GM19351 (cell line): Measurements from ENCODE around the gene KCNJ5.

Source experiments
- ATAC-seq: cut with Tn5 transposase; IDR thresholded peaks from one replicate; pipeline ENCODE4 v1.9.1; 2021; ENCODE audit warnings: mild to moderate bottlenecking, moderate library complexity; ENCODE audit not compliant: unreplicated experiment

The KCNJ5 gene

DNA sequence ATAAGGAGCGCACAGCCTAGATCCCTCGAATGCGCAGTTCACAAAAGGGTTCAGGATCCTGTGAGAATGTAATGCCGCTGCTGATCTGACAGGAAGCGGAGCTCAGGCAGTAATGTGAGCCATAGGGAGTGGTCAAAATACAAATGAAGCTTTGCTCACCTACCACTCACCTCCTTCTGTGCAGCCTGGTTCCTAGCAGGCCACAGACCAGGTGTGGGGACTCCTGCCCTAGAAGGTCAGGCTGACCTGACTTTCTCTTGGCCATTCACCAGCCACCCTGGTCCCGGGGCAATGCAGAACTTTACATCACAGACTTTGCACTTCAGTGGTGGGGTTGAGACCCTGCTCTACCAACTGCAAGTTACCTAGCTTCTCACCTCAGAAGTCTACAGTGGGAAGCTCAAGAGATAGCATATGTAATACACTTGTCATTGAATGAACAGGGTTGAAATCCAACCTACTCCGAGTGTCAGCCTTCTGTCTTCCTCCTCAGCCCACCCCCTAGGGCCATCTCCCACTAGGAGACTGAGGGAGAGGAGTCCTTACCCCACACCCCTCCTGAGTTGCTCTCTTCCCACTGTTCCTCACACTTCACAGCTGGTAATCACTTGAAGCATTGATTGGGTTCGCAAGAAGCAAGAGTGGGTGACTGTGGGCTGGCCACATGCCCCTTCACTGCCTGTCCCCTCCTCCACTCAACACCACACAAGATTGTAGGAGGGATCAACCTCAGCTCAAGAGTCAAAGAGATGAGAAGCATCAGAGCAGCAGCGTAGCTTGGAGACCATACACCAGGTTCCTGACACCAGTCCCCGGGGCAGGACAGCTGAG lies 22.1 kb upstream of the KCNJ5 start:
- ATAC-seq = no peak

DNA sequence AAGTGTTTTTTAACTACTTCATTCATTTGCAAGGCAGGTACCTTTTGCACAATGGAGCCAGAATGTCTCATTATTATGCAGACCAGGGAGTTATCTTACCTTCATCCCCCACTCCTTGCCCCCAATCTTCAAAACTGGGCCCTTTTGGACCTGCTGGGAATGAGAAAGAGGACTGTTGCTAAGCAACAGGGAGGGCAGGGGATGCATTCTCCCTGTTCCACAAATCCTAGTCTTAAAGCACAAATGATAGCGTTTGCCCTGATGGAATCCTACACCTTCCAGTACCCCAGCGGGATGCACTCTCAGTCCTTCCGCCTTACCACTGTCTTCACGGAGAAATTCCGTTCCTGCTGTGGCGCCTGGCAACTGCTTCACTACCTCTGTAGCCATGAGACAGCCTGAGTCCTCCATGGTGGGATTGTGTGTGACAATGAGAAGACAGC lies 20.0 kb upstream of the KCNJ5 start:
- no peak for ATAC-seq

DNA sequence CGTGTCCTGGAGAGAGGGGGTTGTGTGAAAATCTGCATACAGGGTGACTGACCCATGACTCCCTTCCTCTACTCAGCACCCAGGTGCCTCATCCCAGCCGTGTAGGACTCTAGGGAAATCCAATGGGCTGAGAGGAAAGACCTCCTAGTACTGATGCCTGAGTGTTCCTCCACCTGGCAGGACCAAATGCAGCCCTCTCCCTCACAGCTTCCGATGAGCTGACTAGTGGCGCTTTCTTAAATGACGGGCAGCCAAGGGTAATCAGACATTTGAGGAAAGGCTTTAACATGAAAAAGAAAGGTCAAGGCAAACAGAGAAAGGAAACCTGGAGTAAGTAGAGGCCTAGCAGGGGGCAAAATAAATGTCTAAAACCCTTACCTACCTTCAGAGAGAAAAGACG lies 19.1 kb upstream of the KCNJ5 start:
- no peak for ATAC-seq

DNA sequence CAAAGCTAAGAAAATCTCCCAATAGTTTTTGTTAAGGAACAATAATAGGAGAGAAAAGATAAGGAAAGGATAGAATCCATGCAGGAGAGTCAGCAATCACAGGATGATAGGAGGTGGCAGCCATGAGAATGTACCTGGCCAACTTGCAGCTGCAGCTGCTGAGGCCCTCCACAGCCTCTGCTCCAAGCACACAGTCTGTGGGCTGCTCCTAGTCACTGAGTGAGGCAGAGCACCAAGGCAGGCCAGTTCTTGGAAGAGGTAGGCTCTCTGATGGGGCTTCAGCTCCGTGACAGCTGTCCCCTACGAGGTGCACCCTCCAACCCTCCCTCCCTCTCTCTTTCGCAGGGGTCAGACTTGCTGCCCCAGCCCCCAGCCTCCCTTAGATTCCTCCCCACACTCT lies 18.6 kb upstream of the KCNJ5 start:
- no peak for ATAC-seq

DNA sequence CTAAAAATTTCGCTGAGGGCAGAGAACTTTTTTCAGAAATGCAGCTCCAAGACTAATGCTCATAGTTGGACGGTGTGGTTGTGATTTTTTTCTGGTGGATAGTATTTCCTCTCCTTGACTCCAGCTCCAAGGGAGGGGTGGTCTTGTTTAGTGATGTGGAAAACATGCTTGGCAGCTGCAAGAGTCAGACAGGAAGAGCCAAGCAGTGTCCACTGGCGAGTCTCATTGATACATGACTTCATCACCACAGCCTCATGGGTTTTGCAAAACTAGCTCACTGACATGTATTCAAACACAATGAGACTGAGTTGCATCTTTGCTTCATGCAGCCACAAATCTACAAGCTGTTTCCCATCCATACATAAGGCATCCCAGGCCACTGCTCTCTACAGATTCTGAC lies 16.7 kb upstream of the KCNJ5 start:
- no peak for ATAC-seq

DNA sequence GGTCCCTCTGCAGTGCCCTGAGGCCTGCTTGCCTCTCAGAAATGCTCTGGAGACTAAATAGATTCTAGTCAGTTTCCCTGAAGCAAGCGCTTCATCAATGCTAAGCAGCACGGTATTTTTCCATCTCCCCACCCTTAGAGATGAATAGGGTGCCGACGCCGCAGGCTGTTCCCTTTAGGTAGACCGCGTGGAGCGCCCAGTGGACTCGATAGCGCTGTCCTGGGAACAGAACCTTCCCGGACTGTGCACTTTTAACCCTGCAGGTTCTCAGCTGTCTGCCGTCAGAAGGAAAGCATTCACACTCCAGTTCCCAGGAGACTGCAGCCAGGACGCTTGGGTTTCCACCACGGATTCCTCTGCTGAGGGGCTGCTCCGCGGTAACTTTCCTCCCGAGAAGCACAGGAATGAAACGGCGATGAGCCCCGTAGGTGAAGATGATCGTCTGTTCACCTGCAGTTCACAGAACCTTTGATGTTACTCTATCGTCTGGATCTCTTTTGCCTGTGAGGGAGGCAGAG lies 15.0 kb upstream of the KCNJ5 start:
- no peak for ATAC-seq

DNA sequence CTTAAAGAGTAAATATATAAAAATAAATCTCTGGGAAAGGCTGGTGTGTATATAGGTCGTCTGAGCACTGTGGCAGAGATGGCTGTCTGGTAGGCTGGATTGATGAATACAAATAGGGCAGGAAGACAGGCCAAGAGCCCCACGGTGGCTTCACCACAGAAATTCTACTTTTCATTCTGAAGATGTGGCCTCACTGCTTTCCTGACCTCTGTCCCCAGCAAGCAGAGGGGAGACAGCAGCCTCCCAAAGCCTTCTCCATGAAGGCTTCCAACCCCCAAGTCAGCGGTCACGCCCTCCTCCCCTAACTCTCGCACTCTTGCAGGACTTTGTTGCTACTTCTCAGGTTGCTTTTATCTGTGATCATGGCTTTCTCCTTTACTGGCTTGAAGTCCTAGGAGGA lies 13.4 kb upstream of the KCNJ5 start:
- ATAC-seq = no peak

DNA sequence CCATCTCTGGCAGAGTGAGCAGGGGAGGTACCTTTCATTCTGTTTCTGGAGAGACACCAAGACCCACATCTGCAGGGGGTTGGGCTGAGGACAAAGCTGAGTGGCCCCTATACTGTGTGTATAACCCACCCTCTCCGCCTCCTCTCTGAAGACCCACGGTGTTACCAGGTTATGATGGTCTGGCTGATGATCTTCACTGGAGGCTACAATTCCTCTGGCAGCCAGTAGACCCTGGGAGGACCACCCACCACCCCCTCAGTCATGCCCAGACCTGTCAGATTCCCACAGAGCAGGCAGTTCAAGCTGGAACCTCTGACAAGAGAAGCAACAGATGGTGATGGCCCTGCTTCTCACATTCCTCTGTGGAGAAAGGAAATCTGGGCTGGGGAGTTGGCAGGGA lies 12.7 kb upstream of the KCNJ5 start:
- no peak for ATAC-seq

DNA sequence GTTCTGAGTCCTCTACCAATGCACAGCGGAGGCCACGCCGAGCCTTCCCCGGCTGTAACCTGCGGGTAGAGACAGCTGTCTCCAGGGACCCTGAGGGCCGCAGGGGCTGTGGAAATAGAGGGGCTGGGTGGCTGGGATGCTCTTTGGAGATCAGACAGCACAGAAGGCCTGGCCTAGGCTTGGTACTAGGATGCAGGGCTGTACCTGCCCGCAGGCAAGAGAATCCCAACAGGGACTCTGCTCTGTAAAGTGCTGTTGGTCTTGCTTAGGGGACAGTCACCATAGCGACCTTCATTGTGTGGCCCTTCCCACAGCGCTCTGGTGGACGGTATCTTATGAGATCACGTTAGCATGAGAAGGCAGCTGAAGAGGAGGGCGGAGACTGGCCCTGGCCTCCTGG lies 11.3 kb upstream of the KCNJ5 start:
- no peak for ATAC-seq

DNA sequence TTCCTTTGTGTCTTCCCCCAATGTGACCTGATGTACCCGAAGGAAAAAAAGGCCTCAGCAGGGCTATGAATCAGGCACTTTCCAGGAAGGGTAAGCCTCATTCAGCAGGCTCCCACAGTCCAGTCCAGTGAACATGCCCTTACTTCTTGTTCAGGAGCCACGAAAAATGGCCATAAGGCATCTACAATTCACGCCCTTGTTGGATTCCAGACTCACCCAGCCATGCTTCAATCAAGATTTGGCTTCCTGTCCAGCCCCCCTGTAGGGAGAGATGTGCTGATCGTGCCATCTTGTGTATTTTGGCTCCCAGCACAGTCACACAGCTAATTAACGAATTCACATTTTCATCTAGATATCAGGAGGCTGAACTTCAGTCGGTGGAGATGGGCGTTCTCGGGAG lies 9.9 kb upstream of the KCNJ5 start:
- ATAC-seq = no peak

DNA sequence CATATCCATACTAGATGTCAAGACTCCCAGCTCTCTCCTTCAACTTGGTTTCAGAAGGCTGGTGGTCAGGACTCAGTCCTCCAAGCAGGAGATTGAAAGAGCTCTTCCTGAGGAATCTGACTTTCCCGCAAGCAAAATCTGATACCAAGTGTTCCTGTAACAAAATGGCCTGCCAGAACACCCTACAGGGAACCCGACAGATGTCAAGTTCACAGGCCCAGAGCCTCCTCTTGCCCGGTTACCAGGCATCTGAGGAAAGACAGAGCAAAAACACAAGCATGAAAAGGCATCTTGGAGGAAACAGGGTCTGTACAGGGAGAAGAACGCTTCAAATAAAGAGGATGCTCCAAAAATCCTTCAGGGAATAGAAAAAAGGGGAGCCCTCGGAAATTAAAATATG lies 8.7 kb upstream of the KCNJ5 start:
- ATAC-seq = no peak

DNA sequence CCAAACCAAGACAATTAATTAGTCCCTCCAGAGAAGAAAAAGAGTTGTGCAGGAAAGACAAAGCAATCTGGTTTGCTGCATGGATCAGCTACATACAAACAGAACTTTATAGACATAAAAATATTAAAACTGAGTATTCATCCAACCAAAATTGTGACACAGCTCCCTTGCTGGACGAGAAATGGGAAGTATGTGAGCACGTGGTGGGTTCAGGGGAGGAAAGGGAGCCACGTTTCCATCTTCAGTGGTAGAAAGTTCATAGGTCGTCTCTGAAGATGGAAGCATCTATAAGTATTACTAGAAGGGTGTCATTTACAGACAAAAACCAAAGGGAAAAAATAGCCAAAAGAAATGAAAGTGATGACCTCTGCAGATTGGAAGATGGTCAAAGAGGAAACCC lies 7.1 kb upstream of the KCNJ5 start:
- no peak for ATAC-seq

DNA sequence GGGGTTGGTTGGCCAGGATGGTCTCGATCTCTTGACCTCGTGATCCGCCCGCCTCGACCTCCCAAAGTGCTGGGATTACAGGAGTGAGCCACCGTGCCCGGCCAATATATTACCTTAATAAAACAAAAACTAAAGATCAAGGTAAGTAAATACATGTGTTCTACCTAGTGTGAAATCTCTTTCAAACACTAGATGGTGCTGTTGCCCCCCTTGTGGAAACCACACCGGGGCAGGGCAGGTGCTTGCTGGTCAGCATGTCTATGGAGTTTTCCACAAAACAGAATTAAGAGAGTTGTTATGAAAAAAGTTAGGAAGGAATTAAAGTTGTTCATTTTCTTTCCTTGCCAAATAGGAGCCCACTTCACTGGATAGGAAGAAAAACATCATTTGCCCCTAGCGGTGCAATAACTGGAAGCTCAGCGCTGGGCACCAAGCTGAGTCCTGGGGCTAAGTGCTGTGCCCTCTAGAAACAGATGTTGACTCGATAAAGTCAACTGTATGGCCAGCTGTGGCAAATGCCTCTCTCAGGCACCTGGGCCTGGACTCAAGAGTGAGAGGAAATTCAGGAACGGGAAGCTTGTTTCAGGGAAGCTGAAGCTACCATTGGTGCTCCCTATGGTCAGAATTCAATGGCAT lies 6.3 kb upstream of the KCNJ5 start:
- ATAC-seq = peak; percentile 92

DNA sequence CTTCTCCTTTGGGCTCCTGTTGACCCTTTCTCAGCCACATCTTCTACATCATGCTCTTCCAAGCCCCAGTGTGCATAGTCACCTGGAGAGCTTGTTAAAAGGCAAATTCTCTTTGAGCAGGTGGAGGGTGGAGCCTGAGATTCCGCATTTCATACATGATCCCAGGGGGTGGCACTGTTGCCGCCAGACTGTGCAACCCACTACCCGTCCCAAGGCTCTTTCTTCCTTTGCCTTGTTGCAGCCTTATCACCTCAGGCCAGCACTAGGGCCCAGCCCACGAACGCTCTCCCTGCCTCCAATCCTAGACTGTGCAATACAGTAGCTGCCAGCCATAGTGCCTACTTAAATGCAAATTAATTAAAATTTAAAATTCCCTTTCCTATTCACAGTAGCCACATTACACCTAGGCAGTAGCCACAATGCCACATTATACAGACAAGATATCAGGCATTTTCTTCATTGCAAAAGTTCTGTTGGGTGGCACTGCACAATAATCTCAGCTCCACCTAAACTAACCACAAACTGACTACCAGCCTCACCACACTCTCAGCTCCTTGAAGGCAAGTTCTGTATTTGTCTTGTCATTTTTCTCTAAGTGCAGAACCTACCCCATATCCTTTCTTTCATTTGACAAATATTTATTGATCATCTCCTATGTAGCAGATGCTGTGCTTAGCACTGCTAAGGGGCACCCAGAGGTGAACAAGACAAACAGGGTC lies 4.6 kb upstream of the KCNJ5 start:
- ATAC-seq = no peak

DNA sequence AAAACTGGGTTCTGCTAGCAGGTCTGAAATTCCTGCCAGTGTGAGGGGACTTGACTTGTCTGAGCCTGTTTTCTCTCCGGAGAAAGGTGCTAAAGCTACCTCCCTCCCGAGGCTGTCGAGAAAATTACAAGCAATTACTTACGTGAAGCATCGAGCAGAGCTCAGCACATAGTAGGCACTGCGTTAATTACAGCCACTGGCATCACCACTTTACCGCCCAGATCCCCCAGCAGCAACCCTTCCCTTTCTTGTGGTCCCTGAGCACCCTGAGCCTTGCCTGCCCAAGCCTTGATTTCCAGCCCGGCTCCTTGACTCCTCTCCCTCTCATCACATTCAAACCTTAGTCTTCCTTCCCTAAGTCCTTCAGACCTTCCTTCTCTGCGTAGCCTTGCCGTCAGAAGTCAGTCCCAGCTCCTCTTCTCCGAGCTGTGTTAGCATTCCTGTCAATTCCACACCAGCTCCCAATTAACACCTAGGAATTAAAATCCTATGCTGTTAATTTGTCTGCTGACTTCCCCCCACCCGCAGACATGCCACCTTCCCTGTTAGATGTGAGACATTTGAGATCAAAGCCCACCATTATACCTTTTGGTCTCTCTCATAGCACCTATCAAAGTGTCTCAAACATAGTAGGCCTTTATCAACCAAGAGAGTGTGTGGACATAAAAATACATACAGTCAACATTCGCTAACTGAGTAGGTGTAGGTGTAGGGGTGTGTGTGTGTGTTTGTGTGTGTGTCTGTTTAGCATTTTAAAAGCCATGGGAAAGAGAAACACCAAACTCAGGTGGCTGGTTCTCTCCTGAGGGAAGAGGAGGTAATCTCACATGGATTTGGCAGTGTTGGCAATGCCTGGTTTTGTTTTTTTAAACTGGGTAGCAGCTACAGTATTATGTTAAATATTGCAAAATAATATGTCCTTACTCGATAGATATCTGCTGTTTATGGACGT lies 2.8 kb upstream of the KCNJ5 start:
- no peak for ATAC-seq

DNA sequence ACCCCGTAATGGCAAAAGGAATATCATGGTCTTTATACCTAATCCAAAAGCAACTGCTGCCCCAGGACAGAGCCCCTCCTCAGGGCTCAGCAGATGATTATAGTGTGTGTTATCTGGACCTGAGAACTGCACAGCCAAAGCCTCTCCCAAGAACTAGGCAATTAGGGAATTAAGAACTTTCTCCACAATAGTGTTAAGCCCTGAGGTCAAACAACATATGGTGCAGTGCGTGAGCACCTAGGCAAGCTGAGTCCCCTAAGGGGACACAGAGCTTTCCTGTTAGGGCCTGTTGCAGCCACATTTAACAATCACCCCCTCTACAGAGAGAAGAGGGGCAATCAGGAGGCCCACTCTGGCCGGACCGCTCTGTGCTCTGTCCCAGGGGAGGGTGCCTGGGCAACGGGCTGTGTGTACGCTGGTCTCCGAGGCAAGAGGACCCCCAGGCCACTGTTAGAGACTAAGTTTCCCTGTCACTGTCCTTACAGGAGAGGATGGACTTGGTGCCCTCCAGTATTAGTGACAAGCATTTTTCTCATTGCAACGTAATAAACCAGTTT lies 1.4 kb upstream of the KCNJ5 start:
- no peak for ATAC-seq

DNA sequence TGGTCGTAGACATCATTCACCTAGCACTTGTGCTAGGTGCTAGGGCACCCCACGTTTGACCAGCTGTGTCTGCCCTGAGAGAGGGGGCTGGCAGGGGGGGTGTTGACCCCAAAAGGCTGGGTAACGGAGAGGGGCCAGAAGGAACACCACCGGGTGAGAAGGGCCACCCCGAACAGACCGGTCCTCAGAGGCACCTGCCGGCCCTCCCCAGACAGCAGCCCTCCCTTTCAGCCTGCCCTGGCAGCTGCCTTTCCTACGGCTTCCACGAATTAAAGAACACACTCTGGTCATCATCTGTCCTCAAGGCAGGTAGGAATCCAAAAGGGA lies 977 bp upstream of the KCNJ5 start:
- no peak for ATAC-seq

DNA sequence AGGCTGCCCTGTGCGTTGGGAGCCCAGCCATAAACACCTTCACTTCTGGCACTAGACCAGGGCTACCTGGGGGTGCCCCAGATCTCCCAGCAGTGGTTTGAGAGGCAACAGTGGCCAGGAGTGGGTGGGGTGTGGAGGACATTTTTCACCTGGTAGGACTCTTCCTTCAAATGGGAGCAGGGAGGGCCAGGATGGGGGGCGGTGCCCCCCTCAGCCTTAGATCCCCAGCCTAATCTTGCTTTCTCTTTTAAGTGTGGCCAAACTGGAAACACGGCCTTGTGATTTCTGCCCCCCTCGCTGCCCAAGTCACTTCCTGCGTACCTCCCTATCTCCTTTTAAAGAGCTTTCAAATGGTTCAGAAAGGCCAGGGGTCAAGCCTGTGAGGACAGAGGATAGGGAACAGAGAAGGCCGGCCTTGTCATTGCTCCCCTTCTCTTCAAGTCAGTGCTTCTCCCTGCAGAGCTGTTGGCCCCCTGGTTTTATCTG lies 800 bp downstream of the KCNJ5 start:
- no peak for ATAC-seq

DNA sequence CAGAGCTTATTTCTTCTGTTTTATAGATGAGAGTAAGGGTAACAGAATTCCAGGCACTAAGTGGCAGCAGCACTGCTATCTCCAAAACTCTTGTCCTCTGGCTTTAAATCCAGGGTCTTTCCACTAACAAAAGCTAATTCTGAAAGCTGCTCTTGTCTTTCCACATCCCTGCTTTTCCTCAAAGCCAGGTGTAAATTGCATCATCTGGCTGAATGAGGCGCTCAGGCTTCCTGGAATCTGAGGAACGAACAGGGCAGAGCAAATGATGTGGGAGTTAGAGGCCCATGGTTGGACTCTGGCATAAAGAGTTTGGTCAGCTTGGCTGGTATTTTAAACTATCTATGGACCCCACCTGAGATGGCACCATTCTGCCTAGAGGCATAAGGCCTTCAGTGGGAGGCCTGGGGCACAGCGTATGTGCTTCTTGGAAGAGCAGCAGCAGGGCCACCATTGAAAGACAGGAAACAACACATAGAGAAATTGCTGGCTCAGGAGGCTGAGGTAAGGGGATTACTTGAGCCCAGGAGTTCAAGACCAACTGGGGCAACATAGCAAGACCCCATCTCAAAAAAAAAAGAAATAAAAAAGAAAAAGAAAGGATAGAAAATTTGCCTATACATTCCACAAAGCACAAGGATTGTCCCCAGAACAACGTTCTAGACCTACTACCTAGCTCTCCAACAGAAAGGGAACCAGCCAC lies 1.9 kb downstream of the KCNJ5 start:
- no peak for ATAC-seq
